ENCODE results near the gene ANO9. TPM values are rescaled to one million over a fixed set of nuclear protein-coding genes. Genes with fewer than 3 reads are reported as not detected.

Gene ANO9
- total RNA-seq, 1 donor: not detected

GRCh38 chr11:419248-420005 is 22.4 kb downstream of the ANO9 start:
- Histone ChIP-seq H3K27ac (ENCODE audit: low read depth, low read length) (no peak overlapping the region), H3K9me3 (ENCODE audit: low read depth, low read length) (no peaks in the 10 kb centered on the region), H3K27me3 (ENCODE audit: insufficient read depth, low read length) (peaks cover 20% of the 10 kb centered on the region), H3K4me1 (ENCODE audit: insufficient read depth, low read length) (peaks cover 6% of the 10 kb centered on the region), H2AFZ (ENCODE audit: low read length) (no peak overlapping the region), H3K79me2 (ENCODE audit: insufficient read depth, low read length) (no peaks in the 10 kb centered on the region), H4K20me1 (ENCODE audit: insufficient read depth, low read length) (no peaks in the 10 kb centered on the region), H3K4me3 (ENCODE audit: insufficient read depth, low read length) (no peak overlapping the region), H3K36me3 (ENCODE audit: insufficient read depth, low read length) (no peaks in the 10 kb centered on the region), H3K4me2 (ENCODE audit: insufficient read depth, low read length) (no peak overlapping the region)
- no peak for TF ChIP-seq CTCF (IDR thresholded peaks at IDR 0.05; ENCODE audit: extremely low read depth, low read depth, low read length)
- no peak for DNase-seq (ENCODE audit: insufficient read length, low spot score, missing footprints)

DNA sequence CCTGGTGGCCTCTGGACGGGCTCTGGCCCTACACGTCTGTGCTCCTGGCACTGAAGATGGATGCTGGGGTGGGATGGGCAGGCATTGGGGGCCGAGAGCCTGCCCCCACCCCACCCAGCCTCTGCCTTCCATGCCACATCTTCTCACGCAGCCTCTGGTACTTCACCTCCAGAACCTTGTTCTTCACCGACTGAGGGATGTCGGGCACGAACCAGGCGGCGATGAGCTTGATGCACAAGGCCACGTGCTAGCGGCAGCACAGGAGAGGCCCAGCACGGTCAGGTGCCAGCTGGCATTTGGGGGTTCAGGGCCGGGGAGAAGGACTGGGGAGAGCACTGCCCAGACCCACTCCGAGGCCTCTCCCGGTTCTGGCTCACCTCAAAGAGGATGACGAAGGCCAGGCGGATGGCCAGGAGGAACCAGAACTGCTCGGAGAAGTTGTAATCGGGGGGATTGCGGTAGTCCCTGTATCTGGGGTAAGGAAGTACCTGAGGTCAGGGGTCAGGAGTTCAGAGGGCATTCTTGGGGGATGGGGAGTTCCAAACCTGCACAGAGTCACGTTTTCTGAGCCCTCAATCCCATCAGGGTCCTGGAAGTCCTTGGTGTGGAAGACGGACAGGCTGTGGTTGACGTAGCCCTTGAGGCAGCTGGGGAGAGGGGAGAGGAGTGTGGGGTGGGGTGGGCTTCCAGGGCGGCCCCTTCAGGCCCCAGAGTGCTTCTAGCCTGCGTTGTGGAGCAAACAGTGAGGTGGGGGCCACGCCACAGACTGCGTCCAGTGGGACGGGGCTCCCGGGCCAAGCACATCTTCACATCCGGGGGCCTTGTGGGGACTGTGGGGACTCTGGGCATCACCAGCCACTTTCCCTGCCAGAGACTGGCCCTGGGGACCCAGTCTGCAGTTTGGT is 23.2 kb downstream of the ANO9 start:
- TF ChIP-seq CTCF (IDR thresholded peaks at IDR 0.05; ENCODE audit: extremely low read depth, low read depth, low read length): no peak
- H4K20me1 ChIP-seq (ENCODE audit: insufficient read depth, low read length): no peaks in the 10 kb centered on the region
- no peaks in the 10 kb centered on the region for H3K36me3 ChIP-seq (ENCODE audit: insufficient read depth, low read length)

GRCh38 chr11:417652-418342 is 24.0 kb downstream of the ANO9 start:
- Histone ChIP-seq H4K20me1 (ENCODE audit: insufficient read depth, low read length) (no peaks in the 10 kb centered on the region), H3K4me2 (ENCODE audit: insufficient read depth, low read length) (no peak overlapping the region), H3K4me3 (ENCODE audit: insufficient read depth, low read length) (no peak overlapping the region), H3K4me1 (ENCODE audit: insufficient read depth, low read length) (peaks cover 6% of the 10 kb centered on the region), H3K79me2 (ENCODE audit: insufficient read depth, low read length) (no peaks in the 10 kb centered on the region), H3K36me3 (ENCODE audit: insufficient read depth, low read length) (no peaks in the 10 kb centered on the region), H3K9me3 (ENCODE audit: low read depth, low read length) (no peaks in the 10 kb centered on the region), H3K27me3 (ENCODE audit: insufficient read depth, low read length) (peaks cover 15% of the 10 kb centered on the region), H2AFZ (ENCODE audit: low read length) (no peak overlapping the region), H3K27ac (ENCODE audit: low read depth, low read length) (no peak overlapping the region)
- no peak for DNase-seq (ENCODE audit: insufficient read length, low spot score, missing footprints)
- TF ChIP-seq CTCF (IDR thresholded peaks at IDR 0.05; ENCODE audit: extremely low read depth, low read depth, low read length): no peak

More for the DNA sequence above, 23.2 kb downstream of the ANO9 start:
- Histone ChIP-seq H3K4me3 (ENCODE audit: insufficient read depth, low read length) (no peak overlapping the region), H3K27me3 (ENCODE audit: insufficient read depth, low read length) (peaks cover 15% of the 10 kb centered on the region), H3K27ac (ENCODE audit: low read depth, low read length) (no peak overlapping the region), H3K9me3 (ENCODE audit: low read depth, low read length) (no peaks in the 10 kb centered on the region), H3K79me2 (ENCODE audit: insufficient read depth, low read length) (no peaks in the 10 kb centered on the region), H3K4me1 (ENCODE audit: insufficient read depth, low read length) (peaks cover 6% of the 10 kb centered on the region), H2AFZ (ENCODE audit: low read length) (no peak overlapping the region), H3K4me2 (ENCODE audit: insufficient read depth, low read length) (no peak overlapping the region)
- no peak for DNase-seq (ENCODE audit: insufficient read length, low spot score, missing footprints)

Measured in osteoblast (primary cell).